GM21526 (cell line): Measurements from ENCODE around the gene SIX5.
"Not testable (repeated sequence)": the region's sequence is repeated elsewhere in the genome, so short reads cannot be mapped to it uniquely, and the experiment has no call there.

ENCODE experiments used
- ATAC-seq: cut with Tn5 transposase; IDR thresholded peaks from one replicate; pipeline ENCODE4 v1.9.1; 2021; ENCODE audit warnings: moderate library complexity; ENCODE audit not compliant: unreplicated experiment, low FRiP score

The SIX5 gene

DNA sequence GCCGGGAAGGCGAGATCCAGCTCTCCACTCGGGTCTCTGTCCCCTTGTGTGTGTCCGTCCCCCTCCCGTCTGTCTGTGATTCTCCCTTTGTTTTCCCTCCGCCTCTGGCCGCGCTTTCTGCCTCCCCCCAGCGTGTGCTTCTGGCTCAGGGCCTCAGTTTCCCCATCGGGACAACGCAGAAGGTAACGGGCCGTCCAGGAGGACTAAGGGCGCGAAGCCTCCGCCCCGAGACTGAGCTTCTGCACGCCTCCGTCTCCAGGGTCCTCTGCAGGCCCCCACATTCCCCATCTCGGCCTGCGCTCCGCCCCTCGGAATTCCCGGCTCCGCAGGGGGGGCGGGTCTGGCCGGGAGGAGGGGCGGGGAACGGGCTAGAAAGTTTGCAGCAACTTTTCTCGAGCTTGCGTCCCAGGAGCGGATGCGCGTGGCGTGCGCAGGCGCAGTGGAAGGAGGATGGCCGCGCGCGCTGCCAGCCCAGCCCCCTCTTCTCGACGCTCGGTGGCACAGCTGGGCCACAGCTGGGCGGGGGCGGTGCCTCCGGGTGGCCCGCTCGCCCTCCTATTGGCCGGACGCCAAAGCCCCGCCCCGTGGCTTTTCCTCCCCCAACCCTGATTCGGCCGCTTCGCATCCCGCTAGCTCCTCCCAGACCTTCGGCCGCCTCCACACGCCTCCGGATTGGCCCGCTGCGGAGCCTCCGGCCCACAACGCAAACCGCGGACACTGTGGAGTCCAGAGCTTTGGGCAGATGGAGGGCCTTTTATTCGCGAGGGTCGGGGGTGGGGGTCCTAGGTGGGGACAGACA, at the start of gene SIX5:
SIX5 (minus strand) TSS at position 269 of the 799 bp plus-strand sequence. CDS start 408 bp downstream, outside the sequence.
- peak; percentile 64 for ATAC-seq

DNA sequence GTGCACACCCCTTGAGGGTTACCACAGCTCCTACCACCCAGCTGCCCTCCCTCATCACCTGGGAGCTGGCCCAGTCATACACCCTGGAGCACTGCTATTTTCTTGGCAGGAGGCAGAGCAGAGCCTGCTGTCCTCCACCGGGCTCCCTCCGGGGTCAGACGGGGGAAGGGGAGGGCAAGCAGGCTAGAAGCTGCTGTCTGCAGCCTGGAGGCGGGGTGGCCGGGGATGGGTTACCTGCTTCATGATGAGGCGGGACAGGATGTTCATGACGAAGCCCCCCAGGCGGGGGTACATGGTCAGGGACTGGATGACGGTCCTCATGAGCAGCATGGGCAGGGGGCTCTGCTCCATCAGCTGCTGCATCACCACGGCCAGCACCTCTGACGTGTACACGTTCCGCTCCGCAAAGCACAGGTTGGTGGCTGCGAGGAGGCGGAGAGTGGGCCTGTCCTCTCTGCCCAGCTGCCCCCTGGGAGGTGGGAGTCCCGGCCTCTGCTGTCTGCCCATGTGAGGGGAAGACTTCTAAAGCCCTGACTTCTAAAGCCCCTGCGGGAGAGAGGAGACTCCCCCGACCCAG, 48.8 kb upstream of the SIX5 start:
- no peak for ATAC-seq

- ATAC-seq, result peak; percentile 60
Measured at GRCh38 chr19:45817010-45817724, 48.1 kb upstream of the SIX5 start.

GRCh38 chr19:45816236-45817009, 47.4 kb upstream of the SIX5 start:
- ATAC-seq, result no peak

DNA sequence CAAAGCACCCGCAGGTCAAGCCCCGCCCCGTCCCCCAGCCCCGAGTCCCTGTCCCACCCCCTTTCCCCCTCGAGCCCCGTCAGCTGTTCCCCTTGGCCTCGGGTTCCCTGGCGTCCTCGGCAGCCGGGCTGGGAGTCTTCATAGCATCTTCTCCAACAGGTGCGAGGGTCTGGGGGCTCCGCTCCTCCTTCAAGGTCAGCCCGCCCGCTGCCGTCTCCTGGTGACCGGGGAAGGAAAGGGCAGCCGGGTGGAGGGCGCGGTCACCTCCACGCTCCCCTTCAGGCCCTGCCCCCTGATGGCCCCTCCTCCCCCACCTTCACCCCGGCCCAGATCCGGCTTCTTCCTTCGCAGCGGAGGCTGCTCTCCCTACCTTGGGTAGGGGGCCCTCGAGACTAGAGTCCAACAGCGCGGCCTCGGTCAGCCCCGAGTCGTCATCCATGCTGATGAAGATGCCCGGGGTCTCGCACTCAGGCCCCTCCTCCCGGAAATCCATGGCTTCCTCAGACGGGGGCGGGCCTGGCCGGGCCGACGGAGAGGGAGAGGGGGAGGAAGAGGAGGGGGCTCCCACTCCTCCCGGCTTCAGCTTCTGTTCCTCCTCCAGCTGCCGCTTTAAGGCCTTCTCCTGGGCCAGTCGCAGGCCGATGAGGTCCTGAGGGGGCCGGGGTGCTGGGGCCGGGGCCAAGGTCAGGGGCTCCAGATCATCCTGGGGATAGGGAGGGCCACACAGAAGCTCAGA, 46.6 kb upstream of the SIX5 start:
- ATAC-seq, result no peak

DNA sequence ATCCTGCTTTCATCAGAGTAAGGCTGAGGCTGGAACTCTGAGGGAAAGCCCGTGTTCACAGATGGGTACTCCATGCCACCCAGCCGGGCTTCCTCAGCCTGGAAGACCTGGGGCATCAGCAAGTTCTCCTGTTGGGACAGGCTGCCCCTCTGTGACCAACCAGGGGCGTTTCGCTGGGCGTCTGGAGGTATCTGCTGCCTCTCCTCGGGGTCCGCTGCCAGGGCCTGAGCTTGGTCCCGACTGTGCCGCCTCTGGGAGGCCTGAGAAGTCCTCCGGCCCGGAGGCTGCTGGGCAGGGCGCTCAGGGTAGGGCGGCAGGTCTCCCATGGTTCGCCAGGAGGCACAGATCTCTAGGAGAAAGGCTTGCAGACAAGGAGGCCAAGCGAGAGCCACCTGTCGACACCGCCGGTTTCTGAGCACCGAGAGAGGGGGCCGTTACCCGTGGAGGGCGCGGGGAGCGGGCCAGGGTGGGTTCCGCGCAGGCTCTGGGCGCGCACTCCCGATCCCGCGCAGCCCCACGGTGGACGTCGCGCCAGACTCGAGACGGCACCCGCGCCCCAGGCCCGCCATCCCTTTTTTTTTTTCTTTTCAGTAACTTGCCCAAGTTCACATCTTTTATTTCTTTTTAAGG, 45.9 kb upstream of the SIX5 start, which contains the start of gene RSPH6A:
RSPH6A (minus strand) TSS at position 458 of the 630 bp plus-strand sequence; CDS start at position 326, 132 bp downstream.
- ATAC-seq, result no peak

GRCh38 chr19:45814166-45814780, 45.2 kb upstream of the SIX5 start:
- no peak for ATAC-seq

- ATAC-seq, result no peak
Measured at GRCh38 chr19:45812297-45812696, 43.2 kb upstream of the SIX5 start.

GRCh38 chr19:45809643-45810159, 40.6 kb upstream of the SIX5 start:
- no peak for ATAC-seq

- no peak for ATAC-seq
Measured at GRCh38 chr19:45805719-45806118, 36.7 kb upstream of the SIX5 start.

DNA sequence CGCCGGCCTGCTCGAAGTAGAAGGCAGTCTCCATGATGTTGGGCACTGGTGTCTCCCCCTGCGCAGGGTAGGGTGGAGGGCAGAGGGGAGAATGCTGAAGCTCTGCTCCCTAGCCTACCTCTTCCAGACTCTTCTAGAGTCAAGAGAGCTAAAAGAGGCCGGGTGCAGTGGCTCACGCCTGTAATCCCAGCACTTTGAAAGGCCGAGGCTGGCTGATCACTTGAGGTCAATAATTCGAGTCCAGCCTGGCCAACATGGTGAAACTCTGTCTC, 35.8 kb upstream of the SIX5 start:
- no peak for ATAC-seq

DNA sequence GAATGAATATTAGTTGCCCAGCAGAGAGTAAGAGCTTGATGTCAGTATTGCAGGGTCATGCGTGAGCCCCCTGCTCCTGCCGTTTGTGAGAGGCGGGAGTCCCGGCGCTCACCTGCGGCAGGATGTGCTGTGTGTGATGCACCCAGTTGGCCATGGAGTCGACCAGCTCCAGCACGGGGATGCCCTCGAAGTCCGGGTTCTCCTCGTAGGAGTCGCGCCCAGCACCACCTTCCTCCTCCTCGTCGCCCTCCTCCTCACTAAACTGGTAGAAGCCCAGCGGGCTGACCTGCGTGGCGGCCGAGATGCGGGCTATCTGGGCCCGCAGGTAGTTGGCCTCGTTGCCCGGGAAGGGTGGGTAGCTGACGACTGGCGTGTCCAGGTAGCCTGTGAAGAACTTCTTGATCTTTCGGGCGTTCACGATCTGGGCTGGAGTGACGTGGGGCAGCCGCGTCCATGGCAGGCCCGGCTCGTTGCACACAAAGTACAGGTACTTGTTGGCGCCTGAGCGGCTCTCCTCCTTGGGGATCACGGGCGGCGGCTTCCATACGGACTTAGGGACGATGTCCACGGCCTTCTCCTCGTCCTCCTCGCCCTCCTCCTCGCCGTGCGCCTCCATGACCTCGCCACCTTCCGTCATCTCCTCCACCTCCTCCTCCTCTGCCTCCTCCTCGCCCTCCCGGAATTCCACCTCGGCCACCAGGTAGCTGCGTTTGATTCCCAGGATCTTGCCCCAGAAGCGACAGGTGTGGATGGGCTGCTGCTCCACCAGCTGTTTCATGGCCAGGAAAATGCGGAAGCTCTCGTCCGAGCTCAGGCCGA, 35.3 kb upstream of the SIX5 start:
- ATAC-seq, result no peak

DNA sequence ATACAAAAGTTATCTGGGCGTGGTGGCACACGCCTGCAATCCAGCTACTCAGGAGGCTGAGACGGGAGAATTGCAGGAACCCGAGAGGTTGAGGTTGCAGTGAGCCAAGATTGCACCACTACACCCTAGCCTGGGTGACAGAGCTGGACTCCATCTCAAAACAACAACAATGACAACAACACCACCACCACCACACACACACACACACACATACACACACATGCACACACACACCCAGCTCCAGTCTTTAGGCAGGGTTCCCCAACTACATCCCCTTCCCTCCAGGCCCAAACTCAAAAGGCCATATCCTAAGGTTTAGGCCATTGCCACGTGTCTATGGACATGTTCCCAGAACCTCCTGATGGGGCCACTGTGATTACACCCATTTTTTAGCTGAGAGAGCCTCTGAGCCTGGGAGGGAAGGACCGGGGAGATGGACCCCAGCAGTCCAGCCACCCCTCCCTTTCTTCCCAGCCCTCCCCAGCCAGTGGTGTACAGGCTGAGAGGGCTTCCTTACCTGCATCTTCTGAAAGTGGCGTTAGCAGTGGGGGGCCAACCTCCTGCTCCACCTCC, 32.6 kb upstream of the SIX5 start:
- no peak for ATAC-seq

DNA sequence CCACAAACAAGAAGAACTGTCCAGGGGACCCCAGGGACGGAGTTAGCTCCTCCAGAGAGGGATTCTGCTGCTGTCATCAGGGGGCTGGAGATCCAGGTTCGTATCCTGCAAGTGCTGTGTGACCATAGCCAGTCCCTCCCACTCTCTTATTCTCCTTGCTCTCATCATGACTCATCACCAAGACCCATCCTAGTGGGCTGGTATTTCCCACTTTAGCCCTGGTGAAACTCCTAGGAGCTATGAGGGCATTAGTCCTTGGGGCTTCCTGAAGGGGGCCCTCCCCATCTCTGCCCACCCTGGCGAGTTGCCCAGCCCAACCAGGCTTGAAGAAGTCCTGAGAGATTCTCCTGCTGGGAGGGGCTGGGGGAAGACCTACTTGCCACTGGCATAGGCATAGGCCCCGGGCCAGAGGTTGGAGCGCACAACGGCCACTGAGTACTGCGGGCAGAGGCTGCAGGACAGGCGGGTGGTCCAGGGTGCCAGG, 31.1 kb upstream of the SIX5 start:
- ATAC-seq, result no peak

GRCh38 chr19:45799541-45799940, 30.5 kb upstream of the SIX5 start:
- ATAC-seq, result not testable (repeated sequence)

DNA sequence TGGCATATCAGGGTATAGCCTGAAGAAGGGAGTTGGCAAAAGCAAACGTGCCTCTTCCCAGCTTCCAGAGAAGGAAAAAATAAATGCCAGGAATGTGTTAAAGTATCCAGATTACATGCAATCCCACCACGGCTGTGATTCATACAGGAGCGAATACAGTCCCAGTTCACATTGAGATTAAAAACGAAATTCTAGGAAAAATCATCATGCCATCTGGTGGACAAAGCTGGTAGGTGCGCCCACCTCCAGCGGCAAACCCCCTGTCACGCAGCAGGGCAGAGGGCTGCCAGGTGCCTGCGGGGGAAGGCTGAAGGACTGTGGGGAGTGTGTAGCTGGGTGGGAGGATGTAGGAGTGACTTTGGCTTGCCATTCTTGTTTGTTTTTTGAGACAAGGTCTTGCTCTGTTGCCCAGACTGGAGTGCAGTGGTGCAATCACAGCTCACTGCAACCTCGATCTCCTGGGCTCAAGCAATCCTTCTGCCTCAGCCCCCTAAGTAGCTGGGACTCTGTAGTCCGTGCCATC, 30.0 kb upstream of the SIX5 start:
- no peak for ATAC-seq

GRCh38 chr19:45794627-45795026, 25.6 kb upstream of the SIX5 start:
- ATAC-seq, result no peak

DNA sequence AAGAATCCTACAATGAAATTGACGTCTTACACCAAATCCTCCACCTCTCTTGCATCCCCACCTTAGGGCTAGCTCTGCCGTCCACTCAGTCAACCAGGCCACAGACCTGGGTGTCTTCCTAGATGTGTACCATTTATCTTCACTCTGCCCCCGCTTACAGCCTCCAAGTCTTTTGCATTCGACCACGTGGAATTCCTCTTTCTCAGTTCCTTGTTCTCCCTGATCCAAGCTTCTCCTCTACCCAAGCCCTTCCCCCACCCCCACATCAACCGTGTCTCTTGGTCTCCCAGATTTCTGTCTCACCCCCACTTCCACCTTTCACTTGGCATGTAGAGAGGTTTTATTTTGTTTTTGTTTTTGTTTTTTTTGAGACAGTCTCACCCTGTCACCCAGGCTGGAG, 24.8 kb upstream of the SIX5 start:
- ATAC-seq, result no peak
